Gastroesophageal sphincter (tissue), 3 donors: ENCODE data around the gene C1QTNF8.

Source experiments
- EP300 ChIP-seq: sonication (generic); formaldehyde crosslinking; IDR thresholded peaks from one replicate; pipeline ENCODE4 v1.6.1; 2017; ENCODE audit warnings: antibody characterized with exemption, mild to moderate bottlenecking
- POLR2A ChIP-seq, 2 donors: fragments of 450-650 bp; IDR thresholded peaks; one replicate each; pipeline ENCODE4 v1.6.1; 2017; ENCODE audit warnings: antibody characterized with exemption in 2 of 2, mild to moderate bottlenecking in 2 of 2, moderate library complexity in 1 of 2
- POLR2AphosphoS5 ChIP-seq: sonication (generic); formaldehyde crosslinking; IDR thresholded peaks from one replicate; pipeline ENCODE4 v1.6.1; 2017; ENCODE audit warnings: antibody characterized with exemption
- TF ChIP-seq, protein P1 (sequence below), 4 experiments: fragments of 200-600 bp in 2 of 4; fragments of 450-650 bp in 2 of 4; sonication (generic) in 1 of 4; IDR thresholded peaks; one replicate each; pipeline ENCODE4 v1.5.1; 2017 to 2019; ENCODE audit warnings: antibody characterized with exemption in 4 of 4, mild to moderate bottlenecking in 2 of 4, moderate library complexity in 2 of 4

DNA sequence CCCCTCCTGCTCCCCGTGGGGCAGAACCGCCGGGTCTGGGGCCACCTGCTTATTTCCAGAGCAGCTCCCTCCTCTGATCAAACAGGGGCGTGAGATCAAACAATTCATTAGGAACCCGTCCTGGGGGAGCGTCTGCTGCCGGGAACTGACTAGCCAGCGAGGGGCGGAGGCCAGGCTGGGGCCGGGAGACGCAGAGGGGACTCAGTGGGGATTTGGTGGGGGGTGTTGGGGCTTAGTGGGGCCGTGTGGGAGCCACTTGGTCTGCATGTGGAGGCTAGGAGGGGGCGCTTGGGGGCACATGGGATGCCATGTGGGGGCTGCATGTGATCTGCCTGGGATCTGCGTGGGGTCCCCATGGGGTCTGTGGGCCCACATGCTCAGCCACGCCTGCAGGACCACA, 36.4 kb upstream of the C1QTNF8 start:
- TF ChIP-seq, protein P1, sequence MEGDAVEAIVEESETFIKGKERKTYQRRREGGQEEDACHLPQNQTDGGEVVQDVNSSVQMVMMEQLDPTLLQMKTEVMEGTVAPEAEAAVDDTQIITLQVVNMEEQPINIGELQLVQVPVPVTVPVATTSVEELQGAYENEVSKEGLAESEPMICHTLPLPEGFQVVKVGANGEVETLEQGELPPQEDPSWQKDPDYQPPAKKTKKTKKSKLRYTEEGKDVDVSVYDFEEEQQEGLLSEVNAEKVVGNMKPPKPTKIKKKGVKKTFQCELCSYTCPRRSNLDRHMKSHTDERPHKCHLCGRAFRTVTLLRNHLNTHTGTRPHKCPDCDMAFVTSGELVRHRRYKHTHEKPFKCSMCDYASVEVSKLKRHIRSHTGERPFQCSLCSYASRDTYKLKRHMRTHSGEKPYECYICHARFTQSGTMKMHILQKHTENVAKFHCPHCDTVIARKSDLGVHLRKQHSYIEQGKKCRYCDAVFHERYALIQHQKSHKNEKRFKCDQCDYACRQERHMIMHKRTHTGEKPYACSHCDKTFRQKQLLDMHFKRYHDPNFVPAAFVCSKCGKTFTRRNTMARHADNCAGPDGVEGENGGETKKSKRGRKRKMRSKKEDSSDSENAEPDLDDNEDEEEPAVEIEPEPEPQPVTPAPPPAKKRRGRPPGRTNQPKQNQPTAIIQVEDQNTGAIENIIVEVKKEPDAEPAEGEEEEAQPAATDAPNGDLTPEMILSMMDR (IDR thresholded peaks at IDR 0.05), result no peak
- TF ChIP-seq EP300, result no peak
- no peak for TF ChIP-seq POLR2A (IDR thresholded peaks at IDR 0.05)
- TF ChIP-seq POLR2AphosphoS5, result no peak
